Measurements from ENCODE around the gene POP4.
A peak's percentile ranks its signal among the peaks of the same experiment; 100 is the strongest.

POP4 gene

DNA sequence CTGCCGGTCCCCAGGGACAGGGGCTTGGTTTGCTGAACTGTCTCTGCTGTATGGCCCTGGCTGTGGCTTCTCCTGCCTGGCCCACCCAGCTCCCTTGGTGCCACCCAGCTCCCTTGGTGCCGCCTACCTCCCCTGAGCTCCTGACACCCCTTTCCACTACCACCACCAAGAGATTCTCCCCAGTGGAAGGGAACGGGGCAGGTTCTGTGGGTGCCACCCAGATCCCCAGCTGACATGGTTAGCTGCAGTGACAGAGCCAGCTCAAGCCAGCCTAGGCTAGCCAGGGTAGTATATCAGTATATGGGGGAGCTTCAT is 28.5 kb upstream of the POP4 start:
- ATAC-seq: no peak

DNA sequence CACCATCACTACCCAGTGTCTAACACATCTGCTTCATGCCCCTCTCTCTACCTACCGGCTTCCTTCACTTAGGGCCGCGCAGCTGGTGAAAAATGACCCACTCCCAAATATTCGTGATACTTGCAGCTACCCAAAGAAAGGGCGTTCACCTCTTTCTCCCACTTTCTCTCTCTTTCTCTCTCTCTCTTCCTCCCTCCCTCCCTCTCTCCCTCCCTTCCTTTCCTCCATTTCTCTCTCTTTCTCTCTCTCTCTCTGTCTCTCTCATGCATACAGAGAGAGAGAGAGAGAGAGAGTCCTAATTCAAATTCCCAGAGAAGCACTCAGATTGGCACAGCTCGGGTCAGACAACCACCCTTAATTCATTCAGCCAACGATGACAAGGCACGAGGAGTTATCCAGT is 27.7 kb upstream of the POP4 start:
- no peak for ATAC-seq

DNA sequence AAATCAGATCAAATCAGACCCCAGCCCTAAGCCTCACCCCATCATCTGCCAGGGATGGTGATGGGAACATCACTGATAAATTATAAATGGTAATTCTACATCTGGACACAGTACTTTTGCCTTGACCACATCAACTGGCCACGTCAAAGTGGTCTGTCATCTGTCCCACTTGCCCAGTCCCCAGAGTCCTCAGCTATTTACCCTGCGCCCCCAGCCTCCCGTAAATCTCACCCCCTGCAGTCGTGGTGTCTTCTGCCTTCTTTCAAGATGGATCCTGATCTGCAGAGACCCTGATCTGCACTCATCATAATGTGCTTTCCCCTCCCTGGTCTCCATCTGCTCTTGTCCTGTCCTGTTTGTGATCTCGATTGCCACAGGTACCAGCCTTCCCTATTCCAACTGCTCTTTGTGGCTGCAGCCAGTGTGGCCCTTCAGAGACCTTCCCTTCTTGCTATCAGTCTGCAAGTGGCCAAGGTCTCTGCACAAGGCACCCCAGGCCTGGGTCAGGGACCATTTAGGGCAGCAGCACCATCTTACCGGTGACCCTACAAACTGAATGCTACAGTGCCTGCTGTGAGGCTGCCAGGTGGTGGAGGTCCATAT is 26.7 kb upstream of the POP4 start:
- ATAC-seq: no peak

DNA sequence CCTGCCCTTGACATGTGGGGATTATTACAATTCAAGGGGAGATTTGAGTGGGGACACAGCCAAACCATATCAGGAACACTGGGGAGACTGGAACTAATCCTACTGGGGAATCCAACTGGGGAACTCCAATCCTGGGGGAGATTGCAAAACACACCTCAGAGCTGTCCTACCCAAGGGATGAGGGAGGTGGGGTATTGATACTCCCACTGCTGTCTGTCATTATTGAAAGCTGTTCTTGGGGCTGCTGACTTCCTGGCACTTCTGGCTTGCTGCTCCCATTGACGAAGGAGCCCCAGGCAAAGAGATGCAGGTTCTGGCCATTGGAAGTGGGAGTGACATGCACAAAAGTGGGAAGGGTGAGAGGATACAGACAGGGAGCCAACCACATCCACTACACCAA is 24.7 kb upstream of the POP4 start:
- no peak for ATAC-seq

- no peak for ATAC-seq
Observed at GRCh38 chr19:29583196-29583999, 22.7 kb upstream of the POP4 start.

- ATAC-seq: no peak
Observed at GRCh38 chr19:29586401-29586800, 19.7 kb upstream of the POP4 start.

- ATAC-seq: no peak
Observed at GRCh38 chr19:29587059-29587458, 19.0 kb upstream of the POP4 start.

DNA sequence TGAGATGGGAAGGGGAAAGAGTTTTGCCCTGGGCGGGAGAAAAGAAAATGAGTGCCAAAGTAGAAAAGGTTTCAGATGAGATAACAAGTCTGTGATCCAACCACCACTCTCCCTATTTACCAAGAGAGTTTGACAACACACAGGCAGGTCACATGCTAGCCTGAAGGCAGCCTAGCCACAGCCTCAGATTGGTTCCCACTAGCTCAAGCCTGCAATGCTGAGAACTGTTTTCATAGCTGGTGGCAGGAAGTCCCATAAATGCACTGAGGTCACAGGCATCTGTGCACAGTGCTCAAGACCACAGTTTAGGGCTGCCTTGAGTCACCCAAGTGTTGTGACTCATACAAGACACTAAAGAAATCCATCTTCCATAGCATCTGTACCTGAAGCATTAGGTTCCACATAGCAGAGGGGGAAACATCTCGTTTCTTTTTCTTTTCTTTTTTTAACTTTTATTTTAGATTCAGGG is 18.5 kb upstream of the POP4 start:
- ATAC-seq: peak; percentile 99

GRCh38 chr19:29588095-29588494 is 18.0 kb upstream of the POP4 start:
- peak; percentile 1 to 3 for ATAC-seq

DNA sequence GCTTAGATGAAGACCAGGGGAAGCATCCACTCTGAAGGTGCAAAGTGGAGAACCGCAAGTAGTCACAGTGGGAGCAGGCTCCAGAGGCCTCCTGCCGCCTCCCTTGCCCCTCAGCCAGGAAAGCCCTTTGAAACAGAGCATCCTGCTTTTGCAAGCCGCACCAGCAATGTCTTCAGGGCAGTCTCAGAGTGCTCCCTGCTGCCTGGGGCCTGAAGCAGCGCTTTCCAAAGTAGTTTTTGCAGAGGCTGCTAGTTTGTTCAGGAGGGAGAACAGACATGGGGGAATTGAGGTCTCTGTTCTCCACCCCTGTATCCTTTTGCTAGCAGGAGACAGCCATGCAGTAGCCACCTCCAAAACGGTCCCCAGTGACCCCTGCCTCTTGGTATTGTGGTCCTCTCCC is 15.8 kb upstream of the POP4 start:
- ATAC-seq: no peak

GRCh38 chr19:29591670-29592069 is 14.4 kb upstream of the POP4 start:
- no peak for ATAC-seq

DNA sequence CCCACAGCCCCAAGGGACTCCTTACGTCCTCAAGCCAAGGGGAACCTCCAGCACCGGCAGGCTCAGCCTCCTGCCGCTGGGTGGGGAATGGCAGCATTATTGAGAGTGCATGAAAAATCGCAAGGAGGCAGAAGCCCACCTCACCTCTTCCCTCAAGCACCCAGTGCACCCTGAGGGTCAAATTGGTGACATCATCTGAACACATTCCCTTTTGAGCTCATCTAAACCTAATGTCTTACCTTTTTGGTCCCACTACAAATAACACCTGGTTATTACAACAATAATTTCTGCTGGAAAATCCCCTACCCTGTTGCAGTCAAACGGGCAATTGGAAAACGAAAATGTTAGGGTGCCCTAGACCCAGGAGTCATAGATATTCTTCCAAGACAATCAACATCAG is 12.2 kb upstream of the POP4 start:
- no peak for ATAC-seq

- ATAC-seq: no peak
Observed at GRCh38 chr19:29596080-29596727, 9.9 kb upstream of the POP4 start.

DNA sequence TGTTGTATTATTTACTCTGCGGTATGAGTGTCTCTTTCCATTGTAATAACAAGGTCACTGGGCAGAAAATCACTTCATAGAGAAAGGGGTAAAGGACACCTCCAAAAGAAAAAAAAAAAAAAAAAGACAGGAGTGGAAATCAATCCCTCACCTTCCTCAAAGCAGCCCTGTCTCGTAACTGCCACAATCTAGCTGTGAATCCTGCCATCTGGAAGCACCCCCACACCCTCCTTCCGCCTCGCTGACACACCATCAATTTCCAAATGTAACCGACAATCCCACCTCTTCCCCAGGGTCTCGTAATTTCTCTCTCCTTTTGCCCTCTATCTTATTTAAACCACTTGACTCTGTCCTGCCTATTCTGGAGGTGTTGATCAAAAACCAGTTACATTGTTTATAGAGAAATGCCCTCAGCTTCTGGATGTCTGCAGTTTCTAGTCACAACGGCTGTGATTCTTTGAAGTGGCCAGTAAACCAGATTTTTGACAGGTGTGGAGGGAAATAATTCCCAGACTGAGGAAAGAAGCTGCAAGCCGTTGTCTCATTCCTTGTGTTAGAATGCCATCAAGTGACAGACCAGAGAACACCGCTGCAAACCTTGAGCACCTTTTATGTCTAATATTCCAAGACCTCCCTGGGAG is 9.1 kb upstream of the POP4 start:
- no peak for ATAC-seq

DNA sequence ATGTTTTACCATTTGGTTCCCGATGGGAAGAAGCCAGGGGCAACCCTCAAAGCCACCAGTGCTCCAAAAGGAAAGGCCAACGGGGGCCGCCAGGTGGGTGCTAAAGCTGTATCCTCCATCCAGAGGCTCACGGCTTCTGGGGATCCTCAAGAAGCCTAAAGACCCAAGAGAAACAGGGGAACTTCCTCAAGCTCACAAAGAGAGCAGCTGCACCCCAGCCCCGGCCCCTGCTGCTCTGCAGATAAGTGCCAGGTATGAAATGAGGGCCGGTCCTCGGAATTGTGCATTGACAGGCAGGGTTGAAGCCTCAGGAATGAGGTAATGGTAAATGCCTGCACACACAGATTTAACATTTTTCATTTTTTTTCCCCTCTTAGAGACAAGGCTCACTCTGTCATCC is 8.0 kb upstream of the POP4 start:
- ATAC-seq: no peak

DNA sequence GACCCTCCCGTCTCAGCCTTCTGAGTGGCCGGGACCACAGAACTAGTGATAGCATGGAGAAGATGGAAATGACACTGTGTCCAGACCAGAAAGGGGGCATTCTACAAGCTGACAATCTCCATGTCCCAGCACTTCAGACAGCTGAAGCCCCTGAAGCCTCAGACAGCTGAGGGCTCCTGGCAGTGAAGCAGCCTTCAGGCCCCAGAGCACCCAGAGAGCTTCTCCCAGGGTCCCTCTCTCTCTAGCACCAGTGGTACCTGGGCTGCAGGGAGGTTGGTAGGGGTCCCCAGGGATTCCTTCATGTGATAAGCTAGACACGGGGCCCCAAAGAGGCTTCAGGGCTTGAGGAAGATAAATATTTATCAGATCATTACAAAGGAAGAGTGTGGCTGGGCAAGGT is 7.6 kb upstream of the POP4 start:
- ATAC-seq: no peak

GRCh38 chr19:29603308-29603707 is 2.8 kb upstream of the POP4 start:
- no peak for ATAC-seq

GRCh38 chr19:29606420-29606747 is 301 bp downstream of the POP4 start:
- ATAC-seq: peak; percentile 30 to 31

DNA sequence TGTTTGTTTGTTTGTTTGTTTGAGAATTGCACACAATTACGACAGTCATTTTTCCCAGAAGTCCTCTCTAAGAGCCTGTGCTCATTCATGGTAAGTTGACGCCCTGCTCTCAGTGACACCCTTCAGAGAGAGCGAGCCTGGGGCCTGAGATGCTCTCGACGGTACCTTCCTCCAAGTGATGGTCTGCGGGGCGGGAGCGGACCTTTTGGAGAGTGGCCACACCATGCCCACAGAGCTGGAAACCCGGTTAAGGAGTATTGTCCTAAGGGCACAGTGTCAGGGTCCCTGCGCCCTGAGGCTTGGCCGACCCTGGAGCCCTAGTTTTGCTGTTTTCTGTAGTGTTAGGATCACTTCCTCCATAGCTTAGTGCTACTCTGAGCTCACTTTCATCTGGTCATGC is 3.6 kb downstream of the POP4 start:
- ATAC-seq: no peak

DNA sequence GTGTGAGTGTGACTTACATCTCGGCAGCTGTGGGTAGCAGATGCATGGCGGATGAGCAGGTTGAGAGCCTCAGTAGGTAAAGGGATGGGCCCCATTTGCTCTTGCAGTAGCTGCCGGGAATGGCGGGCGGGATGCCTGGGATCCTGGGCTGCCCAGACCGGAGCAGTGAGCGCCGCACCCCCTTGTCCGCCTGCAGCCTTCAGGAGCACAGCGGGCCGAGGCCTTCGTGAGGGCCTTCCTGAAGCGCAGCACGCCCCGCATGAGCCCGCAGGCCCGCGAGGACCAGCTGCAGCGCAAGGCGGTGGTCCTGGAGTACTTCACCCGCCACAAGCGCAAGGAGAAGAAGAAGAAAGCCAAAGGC is 4.1 kb downstream of the POP4 start:
- ATAC-seq: no peak

GRCh38 chr19:29610574-29611271 is 4.6 kb downstream of the POP4 start:
- peak; percentile 82 for ATAC-seq

DNA sequence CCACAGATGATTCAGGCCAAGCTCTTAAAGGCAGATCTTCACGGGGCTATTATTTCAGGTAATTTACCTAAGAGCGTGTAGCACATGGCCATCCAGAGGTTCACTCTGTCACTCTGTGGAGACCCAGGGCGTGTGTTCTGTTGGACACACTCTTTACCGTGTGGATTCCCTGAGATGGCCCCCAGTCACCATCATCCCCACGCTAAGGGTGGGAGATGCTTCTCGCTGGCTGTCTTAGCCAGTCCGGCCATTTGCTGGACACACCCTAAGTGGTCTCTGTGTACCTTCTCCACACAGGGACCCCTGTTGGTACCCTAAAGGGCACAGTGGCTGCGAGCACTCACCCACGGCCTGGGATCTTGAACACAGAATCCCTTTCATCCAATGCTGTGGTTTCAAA is 6.0 kb downstream of the POP4 start:
- no peak for ATAC-seq
